ENCODE measurements around the gene ANTXR1. TPM values are rescaled to one million over a fixed set of nuclear protein-coding genes. Genes with fewer than 3 reads are reported as not detected.
A peak's percentile ranks its signal among the peaks of the same experiment; 100 is the strongest.
"Not testable (repeated sequence)": the region's sequence is repeated elsewhere in the genome, so short reads cannot be mapped to it uniquely, and the experiment has no call there.

The ANTXR1 gene
- total and polyA plus RNA-seq, 7 experiments from 2014 or later = 0.18 TPM; not detected in 6

- Histone ChIP-seq H3K27ac (ENCODE audit: low read depth, low read length) (no peak overlapping the region), H3K36me3 (ENCODE audit: control insufficient read depth in 2 of 3, insufficient read depth in 3 of 3, low read length in 3 of 3) (no peaks in the 10 kb centered on the region), H3K27me3 (ENCODE audit: control insufficient read depth in 2 of 2, insufficient read depth in 2 of 2, low read length in 2 of 2) (no peaks in the 10 kb centered on the region), H3K9me3 (ENCODE audit: control insufficient read depth in 2 of 3, low read length in 3 of 3) (no peaks in the 10 kb centered on the region), H3K4me3 (ENCODE audit: low read length) (no peak overlapping the region), H3K4me1 (ENCODE audit: control insufficient read depth in 2 of 2, insufficient read depth in 2 of 2, low read length in 2 of 2) (no peaks in the 10 kb centered on the region)
- H3K4me1 Mint-ChIP-seq = peaks cover 3 to 7% (median 5%) of the 10 kb centered on the region in 7 donors
- CTCF ChIA-PET = no interaction called here
- peaks cover 0 to 2% (median 0%) of the 10 kb centered on the region in 11 donors for H3K9me3 Mint-ChIP-seq
- no peaks in the 10 kb centered on the region for H3K36me3 Mint-ChIP-seq
- no peak overlapping the region for H3K4me3 Mint-ChIP-seq
- no peak overlapping the region for H3K27ac Mint-ChIP-seq
- POLR2A ChIA-PET = no interaction called here
- intact Hi-C loops (cut with micrococcal nuclease) = no loop called here
- no peak for DNase-seq
- H3K27me3 Mint-ChIP-seq = peaks cover 16 to 48% (median 29%) of the 10 kb centered on the region in 5 donors
- no peak for ATAC-seq
These were observed 160.7 kb downstream of the ANTXR1 start for GRCh38 chr2:69173706-69174105.

- H3K4me3 Mint-ChIP-seq; H3K9me3 Mint-ChIP-seq; POLR2A ChIA-PET; H3K9me3 ChIP-seq (ENCODE audit: control insufficient read depth in 2 of 3, low read length in 3 of 3); H3K27ac ChIP-seq (ENCODE audit: low read depth, low read length); H3K4me3 ChIP-seq (ENCODE audit: low read length); ATAC-seq; H3K27me3 ChIP-seq (ENCODE audit: control insufficient read depth in 2 of 2, insufficient read depth in 2 of 2, low read length in 2 of 2); H3K36me3 Mint-ChIP-seq; H3K4me1 ChIP-seq (ENCODE audit: control insufficient read depth in 2 of 2, insufficient read depth in 2 of 2, low read length in 2 of 2); H3K36me3 ChIP-seq (ENCODE audit: control insufficient read depth in 2 of 3, insufficient read depth in 3 of 3, low read length in 3 of 3); CTCF ChIA-PET; intact Hi-C loops (cut with micrococcal nuclease); H3K27ac Mint-ChIP-seq; H3K4me1 Mint-ChIP-seq; DNase-seq: not testable (repeated sequence)
- peaks cover 15 to 44% (median 24%) of the 10 kb centered on the region in 5 donors for H3K27me3 Mint-ChIP-seq
These were observed 161.2 kb downstream of the ANTXR1 start for GRCh38 chr2:69174211-69174610.

GRCh38 chr2:69175790-69176715 is 163.1 kb downstream of the ANTXR1 start:
- peaks cover 3 to 7% (median 5%) of the 10 kb centered on the region in 7 donors for H3K4me1 Mint-ChIP-seq
- Histone ChIP-seq H3K9me3 (ENCODE audit: control insufficient read depth in 2 of 3, low read length in 3 of 3) (no peaks in the 10 kb centered on the region), H3K4me1 (ENCODE audit: control insufficient read depth in 2 of 2, insufficient read depth in 2 of 2, low read length in 2 of 2) (no peaks in the 10 kb centered on the region), H3K27me3 (ENCODE audit: control insufficient read depth in 2 of 2, insufficient read depth in 2 of 2, low read length in 2 of 2) (no peaks in the 10 kb centered on the region), H3K36me3 (ENCODE audit: control insufficient read depth in 2 of 3, insufficient read depth in 3 of 3, low read length in 3 of 3) (no peaks in the 10 kb centered on the region), H3K27ac (ENCODE audit: low read depth, low read length) (no peak overlapping the region), H3K4me3 (ENCODE audit: low read length) (no peak overlapping the region)
- intact Hi-C loops (cut with micrococcal nuclease) = no loop called here
- CTCF ChIA-PET = no interaction called here
- DNase-seq (no peak), ATAC-seq (no peak)
- H3K4me3 Mint-ChIP-seq = no peak overlapping the region
- H3K36me3 Mint-ChIP-seq = no peaks in the 10 kb centered on the region
- no peak overlapping the region for H3K27ac Mint-ChIP-seq
- H3K9me3 Mint-ChIP-seq = peaks cover 0 to 2% (median 0%) of the 10 kb centered on the region in 11 donors
- POLR2A ChIA-PET = no interaction called here
- H3K27me3 Mint-ChIP-seq = peaks cover 11 to 39% (median 16%) of the 10 kb centered on the region in 5 donors

- ATAC-seq (no peak), DNase-seq (no peak)
- H3K27ac Mint-ChIP-seq = no peak overlapping the region
- Histone ChIP-seq H3K4me3 (ENCODE audit: low read length) (no peak overlapping the region), H3K9me3 (ENCODE audit: control insufficient read depth in 2 of 3, low read length in 3 of 3) (no peaks in the 10 kb centered on the region), H3K27me3 (ENCODE audit: control insufficient read depth in 2 of 2, insufficient read depth in 2 of 2, low read length in 2 of 2) (no peaks in the 10 kb centered on the region), H3K27ac (ENCODE audit: low read depth, low read length) (no peak overlapping the region), H3K4me1 (ENCODE audit: control insufficient read depth in 2 of 2, insufficient read depth in 2 of 2, low read length in 2 of 2) (no peaks in the 10 kb centered on the region), H3K36me3 (ENCODE audit: control insufficient read depth in 2 of 3, insufficient read depth in 3 of 3, low read length in 3 of 3) (no peaks in the 10 kb centered on the region)
- CTCF ChIA-PET = interaction anchor here (0.6 kb wide), 1 partner anchor 14 kb away, joined by 4 read pairs; no protein-coding TSS in a partner anchor
- H3K36me3 Mint-ChIP-seq = no peaks in the 10 kb centered on the region
- H3K4me3 Mint-ChIP-seq = no peak overlapping the region
- H3K27me3 Mint-ChIP-seq = peaks cover 11 to 39% (median 16%) of the 10 kb centered on the region in 5 donors
- intact Hi-C loops (cut with micrococcal nuclease) = no loop called here
- peaks cover 0 to 2% (median 0%) of the 10 kb centered on the region in 11 donors for H3K9me3 Mint-ChIP-seq
- H3K4me1 Mint-ChIP-seq = peaks cover 3 to 7% (median 5%) of the 10 kb centered on the region in 7 donors
- POLR2A ChIA-PET = no interaction called here
These were observed 164.2 kb downstream of the ANTXR1 start for GRCh38 chr2:69177063-69177771.

- no peak overlapping the region for H3K4me3 ChIP-seq (ENCODE audit: low read length)
- no peak overlapping the region for H3K27ac Mint-ChIP-seq
These were observed 165.0 kb downstream of the ANTXR1 start for GRCh38 chr2:69177785-69178636.

GRCh38 chr2:69178756-69179155 is 165.8 kb downstream of the ANTXR1 start:
- Mint-ChIP-seq H3K9me3 (peaks cover 0 to 2% (median 0%) of the 10 kb centered on the region in 11 donors), H3K4me3 (no peak overlapping the region), H3K27ac (no peak overlapping the region), H3K27me3 (peaks cover 11 to 31% (median 16%) of the 10 kb centered on the region in 5 donors), H3K36me3 (no peaks in the 10 kb centered on the region), H3K4me1 (peaks cover 3 to 7% (median 5%) of the 10 kb centered on the region in 7 donors)
- H3K27me3 ChIP-seq (ENCODE audit: control insufficient read depth in 2 of 2, insufficient read depth in 2 of 2, low read length in 2 of 2) = no peaks in the 10 kb centered on the region
- CTCF ChIA-PET = no interaction called here
- H3K4me1 ChIP-seq (ENCODE audit: control insufficient read depth in 2 of 2, insufficient read depth in 2 of 2, low read length in 2 of 2) = no peaks in the 10 kb centered on the region
- DNase-seq (no peak), ATAC-seq (no peak)
- no peak overlapping the region for H3K27ac ChIP-seq (ENCODE audit: low read depth, low read length)
- intact Hi-C loops (cut with micrococcal nuclease) = no loop called here
- no peaks in the 10 kb centered on the region for H3K36me3 ChIP-seq (ENCODE audit: control insufficient read depth in 2 of 3, insufficient read depth in 3 of 3, low read length in 3 of 3)
- H3K9me3 ChIP-seq (ENCODE audit: control insufficient read depth in 2 of 3, low read length in 3 of 3) = no peaks in the 10 kb centered on the region
- POLR2A ChIA-PET = no interaction called here
- H3K4me3 ChIP-seq (ENCODE audit: low read length) = no peak overlapping the region

More at GRCh38 chr2:69177785-69178636, 165.0 kb downstream of the ANTXR1 start:
- no peak overlapping the region for H3K27ac ChIP-seq (ENCODE audit: low read depth, low read length)
- H3K9me3 ChIP-seq (ENCODE audit: control insufficient read depth in 2 of 3, low read length in 3 of 3) = no peaks in the 10 kb centered on the region
- H3K9me3 Mint-ChIP-seq = peaks cover 0 to 2% (median 0%) of the 10 kb centered on the region in 11 donors
- intact Hi-C loops (cut with micrococcal nuclease) = no loop called here
- DNase-seq = peak in 1 of 9 donors; percentile 34
- ChIA-PET POLR2A (no interaction called here), CTCF (no interaction called here)
- peaks cover 3 to 7% (median 5%) of the 10 kb centered on the region in 7 donors for H3K4me1 Mint-ChIP-seq
- ATAC-seq = peak; percentile 91
- no peaks in the 10 kb centered on the region for H3K36me3 Mint-ChIP-seq
- no peak overlapping the region for H3K4me3 Mint-ChIP-seq
- no peaks in the 10 kb centered on the region for H3K36me3 ChIP-seq (ENCODE audit: control insufficient read depth in 2 of 3, insufficient read depth in 3 of 3, low read length in 3 of 3)
- H3K4me1 ChIP-seq (ENCODE audit: control insufficient read depth in 2 of 2, insufficient read depth in 2 of 2, low read length in 2 of 2) = no peaks in the 10 kb centered on the region
- peaks cover 11 to 35% (median 16%) of the 10 kb centered on the region in 5 donors for H3K27me3 Mint-ChIP-seq
- no peaks in the 10 kb centered on the region for H3K27me3 ChIP-seq (ENCODE audit: control insufficient read depth in 2 of 2, insufficient read depth in 2 of 2, low read length in 2 of 2)

Measured in naive thymus-derived CD4-positive, alpha-beta T cell (primary cell).